CD14-positive monocyte (primary cell): ENCODE data around the gene TSPAN18. TPM values are rescaled to one million over a fixed set of nuclear protein-coding genes. Genes with fewer than 3 reads are reported as not detected.

Source experiments
- DNase-seq, 3 donors: peaks; one replicate each; pipeline ENCODE4 v3.0.0-alpha.2; 2011 to 2022
- H2AFZ ChIP-seq: 2 replicates; pipeline ENCODE4 v1.6.0; 2012; ENCODE audit warnings: mild to moderate bottlenecking, low read depth, low read length, inconsistent platforms; ENCODE audit not compliant: insufficient read depth, poor library complexity, severe bottlenecking
- H3K27ac ChIP-seq, 2 donors: 1 replicate in 1 of 2; 2 replicates in 1 of 2; pipeline ENCODE4 v1.5.1; 2012 to 2013; ENCODE audit warnings: low read length in 2 of 2, control low read depth in 1 of 2, inconsistent platforms in 1 of 2, low read depth in 1 of 2, mild to moderate bottlenecking in 1 of 2
- H3K27me3 ChIP-seq, 2 donors: one replicate each; pipeline versions ENCODE4 v1.6.0 to v1.6.1; 2011 to 2013; ENCODE audit warnings: low read length in 2 of 2; ENCODE audit not compliant: control insufficient read depth in 2 of 2, insufficient read depth in 2 of 2
- H3K36me3 ChIP-seq, 2 donors: replicated peaks in 1 of 2; 1 replicate in 1 of 2; 2 replicates in 1 of 2; pipeline versions ENCODE4 v1.5.1 to v1.6.1; 2012 to 2013; ENCODE audit warnings: low read length in 2 of 2, control low read depth in 1 of 2, inconsistent platforms in 1 of 2, mild to moderate bottlenecking in 1 of 2; ENCODE audit not compliant: insufficient read depth in 2 of 2, control insufficient read depth in 1 of 2
- H3K4me1 ChIP-seq, 2 donors: 1 replicate in 1 of 2; 2 replicates in 1 of 2; pipeline versions ENCODE4 v1.5.1 to v1.6.1; 2012 to 2013; ENCODE audit warnings: low read length in 2 of 2, control low read depth in 1 of 2, inconsistent platforms in 1 of 2, mild to moderate bottlenecking in 1 of 2, moderate library complexity in 1 of 2; ENCODE audit not compliant: insufficient read depth in 2 of 2, control insufficient read depth in 1 of 2
- H3K4me2 ChIP-seq: replicated peaks from 2 replicates; pipeline ENCODE3; 2012; ENCODE audit warnings: low read length, moderate library complexity, mild to moderate bottlenecking; ENCODE audit not compliant: poor library complexity, severe bottlenecking; ENCODE audit errors: extremely low read depth
- H3K4me3 ChIP-seq, 3 experiments: fragments of 200-600 bp in 1 of 3; sonication (generic) in 1 of 3; replicated peaks in 1 of 3; 1 replicate in 2 of 3; 2 replicates in 1 of 3; pipeline ENCODE4 v1.5.1; 2011 to 2013; ENCODE audit warnings: low read length in 3 of 3, mild to moderate bottlenecking in 3 of 3, control low read depth in 2 of 3, low read depth in 2 of 3, inconsistent platforms in 1 of 3, moderate library complexity in 1 of 3
- H3K79me2 ChIP-seq: 2 replicates; pipeline ENCODE4 v1.6.0; 2012; ENCODE audit warnings: mild to moderate bottlenecking, control low read depth, inconsistent platforms, low read length, moderate library complexity; ENCODE audit not compliant: insufficient read depth
- H3K9ac ChIP-seq: 2 replicates; pipeline ENCODE4 v1.6.0; 2017; ENCODE audit warnings: low read length, mild to moderate bottlenecking; ENCODE audit not compliant: insufficient read depth, poor library complexity, severe bottlenecking
- H3K9me3 ChIP-seq, 2 donors: replicated peaks in 1 of 2; 1 replicate in 1 of 2; 2 replicates in 1 of 2; pipeline versions ENCODE4 v1.5.1 to v1.6.1; 2012 to 2013; ENCODE audit warnings: low read length in 2 of 2, control low read depth in 1 of 2; ENCODE audit not compliant: control insufficient read depth in 1 of 2, insufficient read depth in 1 of 2
- H4K20me1 ChIP-seq: 2 replicates; pipeline ENCODE4 v1.6.0; 2012; ENCODE audit warnings: mild to moderate bottlenecking, low read length, control low read depth, moderate library complexity; ENCODE audit not compliant: insufficient read depth
- H3K27ac Mint-ChIP-seq, 7 donors: one replicate each; pipeline ENCODE4 v1.8.0; 2020; ENCODE audit warnings: mild to moderate bottlenecking in 7 of 7, mixed read lengths in 7 of 7, moderate library complexity in 6 of 7, inconsistent platforms in 2 of 7
- H3K27me3 Mint-ChIP-seq, 3 donors: one replicate each; pipeline ENCODE4 v1.8.0; 2021 to 2022; ENCODE audit warnings: low read depth in 3 of 3, mild to moderate bottlenecking in 3 of 3, mixed read lengths in 3 of 3, moderate library complexity in 3 of 3, inconsistent platforms in 1 of 3
- H3K36me3 Mint-ChIP-seq, 2 donors: one replicate each; pipeline ENCODE4 v1.8.0; 2020; ENCODE audit warnings: mixed read lengths in 2 of 2, inconsistent platforms in 1 of 2, mild to moderate bottlenecking in 1 of 2
- H3K4me1 Mint-ChIP-seq: one replicate; pipeline ENCODE4 v1.8.0; 2020; ENCODE audit warnings: mild to moderate bottlenecking, mixed read lengths
- H3K4me3 Mint-ChIP-seq, 2 donors: one replicate each; pipeline ENCODE4 v1.8.0; 2020; ENCODE audit warnings: mild to moderate bottlenecking in 2 of 2, mixed read lengths in 2 of 2, moderate library complexity in 1 of 2
- H3K9me3 Mint-ChIP-seq, 7 donors: one replicate each; pipeline ENCODE4 v1.8.0; 2020 to 2022; ENCODE audit warnings: mixed read lengths in 7 of 7, mild to moderate bottlenecking in 6 of 7, moderate library complexity in 6 of 7, inconsistent platforms in 2 of 7
- WGBS: methylation state at CpG from one replicate; pipeline ENCODE4 v1.1.5; 2013; ENCODE audit warnings: missing lambda C conversion rate; ENCODE audit not compliant: insufficient coverage; 5-methylcytosine and 5-hydroxymethylcytosine counted together
- intact Hi-C, 2 donors: fragments of 100-400 bp; cut with micrococcal nuclease; formaldehyde crosslinking; loops; one replicate each; pipeline versions ENCODE4 v1.15.0 to v1.15.1; 2023
- polyA plus RNA-seq, 3 donors: library from polyadenylated mRNA; depleted of rRNA in 1 of 3; unstranded in 2 of 3; stranded (reverse) in 1 of 3; fragments of 300-500 nt in 2 of 3; fragments of >200 nt in 1 of 3; fragmentation: Illumina TruSeq in 2 of 3; gene quantifications; 1 replicate in 2 of 3; 2 replicates in 1 of 3; pipeline ENCODE4 v1.2.3, GENCODE V29; 2012 to 2021
- TF ChIP-seq, protein P1 (sequence below): fragments of 200-600 bp; IDR thresholded peaks from one replicate; pipeline ENCODE4 v1.8.0; 2022; ENCODE audit warnings: antibody characterized with exemption, mild to moderate bottlenecking

TSPAN18 gene
- polyA plus RNA-seq, 3 donors, result not detected

DNA sequence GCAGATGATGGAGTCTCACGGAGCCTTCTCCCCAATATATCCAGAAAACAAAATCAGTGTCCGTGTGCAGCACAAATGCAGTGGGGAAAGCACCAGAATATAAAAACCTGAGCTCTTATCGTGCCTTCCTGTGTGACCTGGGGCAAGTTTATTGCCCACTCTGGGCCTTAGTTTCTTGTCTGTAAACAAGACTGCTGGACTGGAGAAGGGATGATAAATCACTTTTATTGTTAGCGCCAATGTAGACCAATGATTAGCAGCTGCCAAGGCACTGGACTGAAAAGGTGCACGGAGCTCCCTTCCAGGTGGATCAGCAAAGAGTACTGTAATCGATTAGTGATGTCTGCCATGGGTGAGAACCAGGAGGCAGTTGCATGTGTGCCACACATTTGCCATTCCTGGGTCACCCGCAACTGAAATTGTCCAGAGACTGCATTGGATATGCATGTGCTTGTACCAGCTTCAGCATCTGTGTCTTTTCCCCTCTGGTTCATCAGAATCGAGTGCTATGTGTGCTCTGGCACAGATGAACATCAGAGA lies 89.2 kb downstream of the TSPAN18 start:
- no peak for DNase-seq
- peaks cover 0 to 14% of the 10 kb centered on the region in 2 donors for H3K4me1 ChIP-seq
- H3K27ac Mint-ChIP-seq, result no peak overlapping the region
- H3K4me3 Mint-ChIP-seq, result no peak overlapping the region
- H3K27me3 ChIP-seq, result no peaks in the 10 kb centered on the region
- H3K4me2 ChIP-seq, result no peak overlapping the region
- H3K36me3 Mint-ChIP-seq, result no peaks in the 10 kb centered on the region
- 100% methylated on average over 6 of the region's 8 CpGs for WGBS
- H3K9me3 ChIP-seq, result peaks cover 0 to 4% of the 10 kb centered on the region in 2 donors
- no peak overlapping the region for H3K4me3 ChIP-seq
- TF ChIP-seq, protein P1, sequence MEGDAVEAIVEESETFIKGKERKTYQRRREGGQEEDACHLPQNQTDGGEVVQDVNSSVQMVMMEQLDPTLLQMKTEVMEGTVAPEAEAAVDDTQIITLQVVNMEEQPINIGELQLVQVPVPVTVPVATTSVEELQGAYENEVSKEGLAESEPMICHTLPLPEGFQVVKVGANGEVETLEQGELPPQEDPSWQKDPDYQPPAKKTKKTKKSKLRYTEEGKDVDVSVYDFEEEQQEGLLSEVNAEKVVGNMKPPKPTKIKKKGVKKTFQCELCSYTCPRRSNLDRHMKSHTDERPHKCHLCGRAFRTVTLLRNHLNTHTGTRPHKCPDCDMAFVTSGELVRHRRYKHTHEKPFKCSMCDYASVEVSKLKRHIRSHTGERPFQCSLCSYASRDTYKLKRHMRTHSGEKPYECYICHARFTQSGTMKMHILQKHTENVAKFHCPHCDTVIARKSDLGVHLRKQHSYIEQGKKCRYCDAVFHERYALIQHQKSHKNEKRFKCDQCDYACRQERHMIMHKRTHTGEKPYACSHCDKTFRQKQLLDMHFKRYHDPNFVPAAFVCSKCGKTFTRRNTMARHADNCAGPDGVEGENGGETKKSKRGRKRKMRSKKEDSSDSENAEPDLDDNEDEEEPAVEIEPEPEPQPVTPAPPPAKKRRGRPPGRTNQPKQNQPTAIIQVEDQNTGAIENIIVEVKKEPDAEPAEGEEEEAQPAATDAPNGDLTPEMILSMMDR, result no peak
- H2AFZ ChIP-seq, result no peak overlapping the region
- H4K20me1 ChIP-seq, result no peaks in the 10 kb centered on the region
- H3K36me3 ChIP-seq, result no peaks in the 10 kb centered on the region
- H3K79me2 ChIP-seq, result no peaks in the 10 kb centered on the region
- H3K9ac ChIP-seq, result no peak overlapping the region
- peaks cover 25% of the 10 kb centered on the region for H3K4me1 Mint-ChIP-seq
- intact Hi-C loops, result no loop called here
- H3K9me3 Mint-ChIP-seq, result peaks cover 2 to 9% (median 5%) of the 10 kb centered on the region in 7 donors
- H3K27ac ChIP-seq, result no peak overlapping the region
- peaks cover 1 to 5% (median 3%) of the 10 kb centered on the region in 3 donors for H3K27me3 Mint-ChIP-seq

DNA sequence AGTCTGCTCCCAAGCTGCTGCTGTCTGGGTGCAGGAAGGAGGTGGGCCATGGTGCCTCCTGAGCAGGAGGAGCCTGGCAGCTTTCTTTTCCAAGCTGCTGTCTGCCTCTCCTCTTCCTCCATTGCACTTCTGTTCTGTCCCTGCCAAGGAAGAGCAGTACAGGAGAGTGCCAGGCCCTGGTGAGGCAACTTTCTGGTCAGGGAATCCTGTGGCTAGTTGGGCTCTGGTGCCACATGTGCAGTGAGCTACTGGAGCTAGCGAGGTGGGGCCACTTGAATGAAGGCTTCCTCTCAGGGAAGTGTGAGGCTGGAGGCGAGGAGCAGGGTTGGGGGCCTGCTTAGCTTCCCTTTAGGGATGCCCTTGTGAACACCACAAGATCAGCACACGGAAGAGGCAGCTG lies 90.0 kb downstream of the TSPAN18 start:
- H3K27me3 Mint-ChIP-seq, result peaks cover 3 to 5% (median 3%) of the 10 kb centered on the region in 3 donors
- H2AFZ ChIP-seq, result no peak overlapping the region
- peaks cover 0 to 4% of the 10 kb centered on the region in 2 donors for H3K9me3 ChIP-seq
- H4K20me1 ChIP-seq, result no peaks in the 10 kb centered on the region
- H3K9ac ChIP-seq, result no peak overlapping the region
- H3K79me2 ChIP-seq, result no peaks in the 10 kb centered on the region
- peaks cover 2 to 9% (median 5%) of the 10 kb centered on the region in 7 donors for H3K9me3 Mint-ChIP-seq
- H3K27me3 ChIP-seq, result no peaks in the 10 kb centered on the region
- TF ChIP-seq, protein P1, result no peak
- H3K4me3 ChIP-seq, result no peak overlapping the region
- peaks cover 25% of the 10 kb centered on the region for H3K4me1 Mint-ChIP-seq
- no peaks in the 10 kb centered on the region for H3K36me3 ChIP-seq
- H3K4me3 Mint-ChIP-seq, result no peak overlapping the region
- no peak overlapping the region for H3K4me2 ChIP-seq
- H3K4me1 ChIP-seq, result peaks cover 0 to 14% of the 10 kb centered on the region in 2 donors
- H3K27ac Mint-ChIP-seq, result no peak overlapping the region
- DNase-seq, result no peak
- WGBS, result 78% methylated on average over 2 of the region's 3 CpGs
- intact Hi-C loops, result no loop called here
- H3K36me3 Mint-ChIP-seq, result no peaks in the 10 kb centered on the region
- no peak overlapping the region for H3K27ac ChIP-seq
